HUES64 (cell line): ENCODE measurements around the gene ST6GALNAC4.
"Not testable (repeated sequence)": the region's sequence is repeated elsewhere in the genome, so short reads cannot be mapped to it uniquely, and the experiment has no call there.

Experiments used
- H3K27ac ChIP-seq: 2 replicates; pipeline ENCODE4 v1.7.0; 2013; ENCODE audit warnings: low read depth, low read length, inconsistent platforms
- H3K27me3 ChIP-seq: 2 replicates; pipeline ENCODE4 v1.6.1; 2013; ENCODE audit warnings: mild to moderate bottlenecking, low read length; ENCODE audit not compliant: insufficient read depth
- H3K36me3 ChIP-seq: 2 replicates; pipeline ENCODE4 v1.6.1; 2013; ENCODE audit warnings: mild to moderate bottlenecking, low read length; ENCODE audit not compliant: insufficient read depth
- H3K4me1 ChIP-seq: 2 replicates; pipeline ENCODE4 v1.6.1; 2013; ENCODE audit warnings: mild to moderate bottlenecking, low read length, moderate library complexity; ENCODE audit not compliant: insufficient read depth
- H3K4me3 ChIP-seq: 2 replicates; pipeline ENCODE4 v1.5.1; 2013; ENCODE audit warnings: mild to moderate bottlenecking, low read length, moderate library complexity
- H3K9ac ChIP-seq: 2 replicates; pipeline ENCODE4 v1.6.1; 2013; ENCODE audit warnings: mild to moderate bottlenecking, low read depth, low read length
- H3K9me3 ChIP-seq: 2 replicates; pipeline ENCODE4 v1.6.1; 2013; ENCODE audit warnings: low read depth, low read length; ENCODE audit not compliant: insufficient read depth
- WGBS: fragments of 150-250, 120-280 bp; methylation state at CpG from one replicate; pipeline ENCODE4 v1.1.7; 2013; ENCODE audit warnings: missing lambda C conversion rate; 5-methylcytosine and 5-hydroxymethylcytosine counted together

ST6GALNAC4 gene

DNA sequence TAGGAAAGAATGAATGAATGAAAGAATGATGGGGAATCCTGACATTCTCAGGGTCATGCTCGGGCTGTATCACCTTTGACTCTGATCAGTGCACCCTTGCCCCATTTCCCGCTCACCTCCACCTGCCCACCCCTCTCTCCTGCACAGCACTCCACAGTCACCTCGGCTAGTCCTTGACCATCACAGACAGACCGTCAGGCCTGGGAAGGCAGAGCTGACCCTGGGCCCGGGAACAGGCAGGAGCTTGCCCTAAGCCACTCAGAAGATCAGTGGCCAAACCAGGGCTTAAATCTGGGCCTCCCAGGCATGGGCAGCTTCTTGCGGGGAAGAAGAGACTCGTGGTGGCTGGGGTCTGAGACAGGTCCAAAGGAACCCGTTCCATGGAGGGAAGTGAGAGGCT, 21.0 kb downstream of the ST6GALNAC4 start:
- H3K9ac ChIP-seq, result no peak overlapping the region
- H3K36me3 ChIP-seq, result peaks cover 48% of the 10 kb centered on the region
- H3K4me1 ChIP-seq, result peaks cover 11% of the 10 kb centered on the region
- 0 out of 2 replicates have a peak, but pooled peaks cover 3% of the 10 kb centered on the region for H3K9me3 ChIP-seq
- H3K4me3 ChIP-seq, result no peak overlapping the region
- 94% methylated on average over 8 of the region's 8 CpGs for WGBS
- no peak overlapping the region for H3K27ac ChIP-seq
- peaks cover 4% of the 10 kb centered on the region for H3K27me3 ChIP-seq

DNA sequence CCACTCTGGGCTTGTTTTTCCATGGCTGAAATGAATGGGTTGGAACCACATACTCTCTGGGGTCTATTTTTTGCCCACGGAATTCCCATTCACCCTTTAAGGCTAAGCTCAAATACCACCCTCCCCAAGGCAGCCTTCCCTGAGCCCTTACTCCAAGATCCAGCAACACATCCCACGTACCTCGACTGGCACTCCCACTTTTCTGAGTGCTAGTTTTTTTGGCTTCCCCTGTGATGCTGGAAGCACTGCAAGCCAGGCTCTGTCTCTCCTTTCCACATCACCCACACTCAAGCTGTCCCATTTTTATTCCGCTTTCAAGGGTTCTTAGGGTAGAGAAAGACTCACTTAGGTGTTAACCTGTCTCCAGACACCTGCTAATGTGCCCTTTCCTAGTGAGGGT, 23.4 kb downstream of the ST6GALNAC4 start:
- Histone ChIP-seq H3K4me1 (peaks cover 11% of the 10 kb centered on the region), H3K9me3 (0 out of 2 replicates have a peak, but pooled peaks cover 3% of the 10 kb centered on the region), H3K36me3 (peaks cover 61% of the 10 kb centered on the region), H3K27ac (no peak overlapping the region), H3K9ac (no peak overlapping the region), H3K4me3 (no peak overlapping the region), H3K27me3 (no peaks in the 10 kb centered on the region)
- 89% methylated on average over 4 of the region's 4 CpGs for WGBS

DNA sequence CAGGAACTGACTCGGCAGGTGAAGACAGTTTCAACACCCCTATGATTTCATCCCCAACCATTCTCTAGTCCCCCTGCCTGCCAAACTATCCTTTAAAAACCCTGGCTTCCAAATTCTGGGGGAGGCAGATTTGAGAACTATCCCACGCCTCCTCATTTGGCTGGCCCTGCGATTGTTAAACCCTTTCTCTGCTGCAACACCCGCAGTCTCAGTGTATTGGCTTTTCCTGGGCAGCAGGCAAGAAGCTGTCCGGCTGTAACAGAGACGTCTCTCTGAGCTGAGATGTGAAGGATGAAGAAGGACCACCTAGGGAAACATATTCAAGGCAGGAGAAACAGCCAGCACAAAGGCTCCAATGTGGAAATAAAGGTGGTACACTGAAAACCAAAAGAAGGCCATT, 24.0 kb downstream of the ST6GALNAC4 start:
- H3K9ac ChIP-seq, result no peak overlapping the region
- peaks cover 62% of the 10 kb centered on the region for H3K36me3 ChIP-seq
- 0 out of 2 replicates have a peak, but pooled peaks cover 3% of the 10 kb centered on the region for H3K9me3 ChIP-seq
- 96% methylated on average over 6 of the region's 6 CpGs for WGBS
- no peaks in the 10 kb centered on the region for H3K27me3 ChIP-seq
- no peak overlapping the region for H3K4me3 ChIP-seq
- no peak overlapping the region for H3K27ac ChIP-seq
- peaks cover 11% of the 10 kb centered on the region for H3K4me1 ChIP-seq

DNA sequence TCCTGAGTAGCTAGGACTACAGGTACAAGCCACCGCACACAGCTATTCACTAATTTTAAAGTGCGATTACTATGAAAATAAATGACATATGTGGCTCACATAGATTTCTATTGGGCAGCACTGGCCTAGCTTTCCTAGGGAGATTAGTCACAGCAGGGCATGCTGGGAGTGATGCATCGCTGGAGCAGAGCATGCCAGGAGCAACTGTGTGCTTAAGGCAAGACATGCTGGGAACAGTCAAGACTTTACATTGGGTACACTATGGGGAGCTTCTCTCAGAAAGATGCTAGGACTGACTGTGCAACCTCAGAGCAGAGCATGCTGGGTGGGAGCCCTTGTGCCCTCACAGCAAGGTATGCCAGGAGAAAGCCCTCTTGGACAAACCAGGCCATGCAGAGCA, 26.8 kb downstream of the ST6GALNAC4 start:
- H3K27ac ChIP-seq, result no peak overlapping the region
- H3K9ac ChIP-seq, result no peak overlapping the region
- no peaks in the 10 kb centered on the region for H3K27me3 ChIP-seq
- peaks cover 66% of the 10 kb centered on the region for H3K36me3 ChIP-seq
- H3K9me3 ChIP-seq, result 0 out of 2 replicates have a peak, but pooled peaks cover 3% of the 10 kb centered on the region
- H3K4me1 ChIP-seq, result no peaks in the 10 kb centered on the region
- no peak overlapping the region for H3K4me3 ChIP-seq
- WGBS, result 95% methylated on average over 3 of the region's 3 CpGs

DNA sequence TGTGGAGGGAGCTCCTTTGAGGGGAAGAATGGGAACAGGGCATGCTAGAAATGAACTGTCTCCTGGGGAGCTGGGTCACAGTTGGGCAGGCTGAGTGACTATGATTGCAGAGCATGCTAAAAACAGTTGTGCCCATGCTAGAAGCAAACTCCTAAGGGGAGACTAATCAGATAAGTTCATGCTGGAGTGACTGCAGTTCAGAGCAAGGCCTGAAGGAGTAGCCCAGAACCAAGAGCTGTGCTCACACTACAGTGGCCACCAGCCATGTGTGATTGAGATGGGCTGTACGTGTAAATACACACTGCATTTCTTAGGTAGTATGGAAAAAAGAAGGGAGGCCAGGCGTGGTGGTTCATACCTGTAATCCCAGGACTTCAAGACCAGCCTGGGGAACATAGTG, 29.0 kb downstream of the ST6GALNAC4 start:
- Histone ChIP-seq H3K9me3 (no peaks in the 10 kb centered on the region), H3K36me3 (peaks cover 43% of the 10 kb centered on the region), H3K27ac (no peak overlapping the region), H3K4me1 (no peaks in the 10 kb centered on the region), H3K9ac (no peak overlapping the region), H3K27me3 (no peaks in the 10 kb centered on the region), H3K4me3 (no peak overlapping the region)
- WGBS, result 84% methylated on average over 2 of the region's 2 CpGs

DNA sequence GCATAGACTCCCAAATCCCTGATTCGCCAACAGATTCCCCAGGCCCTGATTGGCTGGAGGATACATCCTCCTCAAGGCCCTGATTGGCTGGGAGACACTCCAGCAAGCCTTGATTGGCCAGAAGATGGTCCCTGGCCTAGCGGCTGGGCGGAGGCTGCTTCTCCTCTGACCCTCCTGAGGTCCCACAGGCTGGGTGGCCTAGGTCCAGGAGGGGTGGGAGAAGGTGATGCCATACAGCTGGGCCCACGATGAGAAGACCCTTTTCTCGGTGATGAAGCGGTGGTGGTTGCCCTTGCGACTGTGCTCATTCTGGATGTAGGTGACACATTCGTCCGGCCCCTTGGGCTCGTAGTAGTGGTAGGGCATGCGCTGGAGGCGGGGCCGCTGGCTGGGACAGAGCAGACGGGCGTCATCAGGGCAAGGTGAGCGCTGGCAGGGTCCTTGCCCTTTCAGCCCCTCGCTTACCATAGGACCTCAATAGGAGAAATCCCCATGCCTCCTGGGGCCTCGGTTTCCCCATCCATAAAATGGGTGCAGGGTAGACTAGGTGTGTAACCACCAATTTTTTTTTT, 30.4 kb downstream of the ST6GALNAC4 start:
- Histone ChIP-seq H3K36me3 (peaks cover 35% of the 10 kb centered on the region), H3K9me3 (no peaks in the 10 kb centered on the region), H3K9ac (no peak overlapping the region), H3K27me3 (no peaks in the 10 kb centered on the region), H3K27ac (no peak overlapping the region), H3K4me1 (no peaks in the 10 kb centered on the region), H3K4me3 (no peak overlapping the region)
- 95% methylated on average over 17 of the region's 18 CpGs for WGBS

DNA sequence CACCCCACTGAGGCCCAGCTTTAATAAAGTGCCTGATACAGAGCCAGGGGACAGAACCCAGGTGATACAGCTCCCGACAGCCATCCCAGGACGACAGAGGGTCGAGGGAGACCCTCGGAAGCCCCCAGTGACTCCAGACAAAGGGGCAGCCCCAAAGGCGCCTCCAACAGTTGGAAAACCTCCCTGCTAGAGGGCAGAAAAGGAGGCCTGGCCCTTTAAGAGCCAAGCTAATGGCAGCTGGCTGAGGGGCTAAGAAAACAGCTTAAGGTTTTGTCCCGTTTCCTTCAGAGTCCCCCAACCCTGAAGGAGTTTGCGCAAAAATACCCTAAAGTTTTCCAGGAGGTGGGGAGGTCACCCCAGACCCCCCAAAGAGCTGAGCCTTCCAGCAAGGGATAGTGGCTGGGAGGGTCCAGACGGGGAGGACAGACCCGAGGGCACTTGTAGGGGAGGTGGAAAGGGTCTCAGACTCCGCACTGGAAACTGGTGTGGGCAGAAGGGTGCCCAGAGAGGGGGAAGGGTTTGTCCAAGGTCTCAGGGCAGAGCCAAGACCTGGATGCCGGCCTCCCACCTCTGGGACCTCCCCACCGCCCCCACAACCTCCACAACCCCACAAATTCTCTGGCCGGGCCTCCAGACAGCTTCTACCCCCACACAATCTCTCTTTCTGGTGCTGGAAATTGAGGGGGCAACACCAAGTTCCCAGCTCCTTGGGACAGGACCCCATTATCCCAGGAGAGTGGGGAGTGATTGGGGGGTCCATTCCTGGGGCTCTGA, 31.1 kb downstream of the ST6GALNAC4 start:
- Histone ChIP-seq H3K27ac (no peak overlapping the region), H3K27me3 (no peaks in the 10 kb centered on the region), H3K36me3 (peaks cover 28% of the 10 kb centered on the region), H3K4me3 (no peak overlapping the region), H3K9me3 (no peaks in the 10 kb centered on the region), H3K4me1 (no peaks in the 10 kb centered on the region), H3K9ac (no peak overlapping the region)
- WGBS, result 77% methylated on average over 13 of the region's 13 CpGs

DNA sequence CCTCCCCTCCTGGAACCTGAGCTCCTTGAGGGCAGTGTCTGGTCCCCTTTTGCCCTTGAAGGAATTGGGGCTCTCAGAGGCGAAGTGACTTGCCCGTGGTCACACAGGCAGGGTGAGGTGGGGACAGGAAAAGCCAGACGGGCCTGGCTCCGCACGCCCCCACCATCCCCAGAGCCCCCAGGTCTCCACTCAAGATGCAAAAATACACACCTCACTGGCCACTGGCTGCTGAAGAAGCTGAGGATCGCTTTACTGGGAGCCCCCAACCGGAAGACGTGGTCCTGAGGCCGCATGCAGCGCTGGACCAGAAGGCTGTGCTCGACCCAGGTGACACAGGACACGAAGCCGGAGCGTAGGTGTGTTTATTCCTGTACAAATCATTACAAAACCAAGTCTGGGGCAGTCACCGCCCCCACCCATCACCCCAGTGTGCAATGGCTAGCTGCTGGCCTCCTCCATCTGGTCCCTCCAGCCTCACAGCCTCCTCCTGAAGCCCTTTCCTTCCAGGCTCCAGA, 31.8 kb downstream of the ST6GALNAC4 start:
- Histone ChIP-seq H3K27ac (no peak overlapping the region), H3K4me1 (no peaks in the 10 kb centered on the region)
- 86% methylated on average over 15 of the region's 15 CpGs for WGBS

DNA sequence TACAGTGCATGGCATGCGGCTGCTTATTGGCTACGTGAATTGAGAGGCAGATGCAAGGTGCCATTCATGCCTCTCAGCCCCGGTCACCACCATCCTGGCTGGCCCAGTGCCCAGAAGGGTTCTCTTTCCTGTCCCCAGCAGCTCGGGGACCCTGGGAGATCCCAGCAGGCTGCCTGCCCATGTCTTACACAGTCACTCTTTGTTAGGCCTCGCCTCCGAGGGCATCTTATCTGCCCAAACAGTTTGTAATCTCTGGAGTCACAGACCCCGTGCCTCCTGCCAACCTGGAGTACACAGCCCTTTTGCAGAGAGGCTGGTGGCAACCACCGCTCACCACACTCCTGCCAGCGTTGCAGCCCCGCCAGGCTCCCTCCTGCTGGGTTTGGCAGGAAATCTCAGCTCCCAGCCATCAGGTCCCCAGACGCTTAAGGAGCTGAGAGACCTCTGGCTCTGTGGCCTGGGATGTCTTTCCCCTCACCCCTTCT, 32.4 kb downstream of the ST6GALNAC4 start:
- 72% methylated on average over 11 of the region's 11 CpGs for WGBS
- Histone ChIP-seq H3K27me3 (no peaks in the 10 kb centered on the region), H3K36me3 (peaks cover 16% of the 10 kb centered on the region), H3K9ac (no peak overlapping the region), H3K4me1 (no peaks in the 10 kb centered on the region), H3K27ac (no peak overlapping the region), H3K4me3 (no peak overlapping the region), H3K9me3 (no peaks in the 10 kb centered on the region)

More for the DNA sequence above, 31.8 kb downstream of the ST6GALNAC4 start:
- Histone ChIP-seq H3K36me3 (peaks cover 22% of the 10 kb centered on the region), H3K27me3 (no peaks in the 10 kb centered on the region), H3K4me3 (no peak overlapping the region), H3K9ac (no peak overlapping the region), H3K9me3 (no peaks in the 10 kb centered on the region)

DNA sequence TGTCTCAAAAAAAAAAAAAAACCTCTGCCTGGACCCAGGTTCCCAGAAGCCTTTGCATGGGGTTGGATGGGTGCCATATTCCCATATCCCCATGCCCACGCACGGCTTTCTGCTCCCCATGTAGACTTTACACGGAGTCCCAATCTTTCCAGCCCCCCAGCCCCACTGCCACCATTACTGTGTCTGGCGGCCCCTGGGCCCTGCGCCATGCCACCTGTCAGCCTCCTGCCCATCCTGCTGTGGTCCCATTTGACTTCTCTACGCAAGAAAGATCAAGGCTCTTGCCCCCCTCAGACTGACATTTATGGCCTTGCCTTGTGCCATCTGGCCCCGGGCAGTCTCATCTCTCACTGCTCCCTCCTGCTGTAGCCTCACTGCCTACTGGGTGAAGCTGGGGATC, 32.9 kb downstream of the ST6GALNAC4 start:
- no peak overlapping the region for H3K27ac ChIP-seq

DNA sequence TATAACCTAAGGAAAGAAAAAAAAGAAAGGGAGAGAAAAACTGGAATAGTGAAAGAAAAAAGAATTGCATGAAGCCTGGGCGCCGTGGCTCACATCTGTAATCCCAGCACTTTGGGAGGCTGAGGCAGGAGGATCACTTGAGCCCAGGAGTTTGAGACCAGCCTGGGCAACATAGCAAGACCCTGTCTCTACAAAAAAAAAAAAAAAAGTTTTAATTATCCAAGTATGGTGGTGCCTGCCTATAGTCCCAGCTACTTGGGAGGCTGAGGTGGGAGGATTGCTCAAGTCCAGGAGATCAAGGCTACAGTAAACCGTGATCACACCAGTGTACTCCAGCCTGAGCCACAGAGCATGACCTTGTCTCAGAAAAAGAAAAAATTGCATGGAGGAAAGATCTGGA, 35.1 kb downstream of the ST6GALNAC4 start:
- not testable (repeated sequence) for H3K4me1 ChIP-seq, H3K27ac ChIP-seq, H3K4me3 ChIP-seq, H3K27me3 ChIP-seq, H3K9ac ChIP-seq, H3K9me3 ChIP-seq, H3K36me3 ChIP-seq
- 89% methylated on average over 3 of the region's 3 CpGs for WGBS

More for the DNA sequence above, 32.9 kb downstream of the ST6GALNAC4 start:
- no peak overlapping the region for H3K4me3 ChIP-seq
- H3K4me1 ChIP-seq, result no peaks in the 10 kb centered on the region
- 93% methylated on average over 7 of the region's 7 CpGs for WGBS
- H3K9ac ChIP-seq, result no peak overlapping the region
- H3K36me3 ChIP-seq, result peaks cover 16% of the 10 kb centered on the region
- no peaks in the 10 kb centered on the region for H3K27me3 ChIP-seq
- H3K9me3 ChIP-seq, result no peaks in the 10 kb centered on the region
